G401.6 (cell line): ENCODE measurements around the gene PRAC2.
"Not testable (repeated sequence)": the region's sequence is repeated elsewhere in the genome, so short reads cannot be mapped to it uniquely, and the experiment has no call there.

Source experiments
- FAIRE-seq: peaks from 2 replicates; lab custom pipeline; 2012; peaks lifted over from hg19 to GRCh38; lab: Jason Lieb, UNC

Gene PRAC2

GRCh38 chr17:48722915-48723422 is at the start of gene PRAC2:
TSS of gene PRAC2 (plus strand) at chr17:48723185. CDS start at chr17:48724411, 1,226 bp downstream.
- peak; percentile 84 for FAIRE-seq

GRCh38 chr17:48676963-48677558 is 45.9 kb upstream of the PRAC2 start:
- FAIRE-seq = no peak

GRCh38 chr17:48678141-48678971 is 44.6 kb upstream of the PRAC2 start:
- peak; percentile 53 for FAIRE-seq

- FAIRE-seq = no peak
Observed at GRCh38 chr17:48679385-48680096, 43.4 kb upstream of the PRAC2 start.

- FAIRE-seq = no peak
Observed at GRCh38 chr17:48681609-48682008, 41.4 kb upstream of the PRAC2 start.

GRCh38 chr17:48690655-48691054 is 32.3 kb upstream of the PRAC2 start:
- FAIRE-seq = no peak

- no peak for FAIRE-seq
Observed at GRCh38 chr17:48692049-48692448, 30.9 kb upstream of the PRAC2 start.

- no peak for FAIRE-seq
Observed at GRCh38 chr17:48693178-48693577, 29.8 kb upstream of the PRAC2 start.

GRCh38 chr17:48701864-48702532 is 21.0 kb upstream of the PRAC2 start:
- no peak for FAIRE-seq

- no peak for FAIRE-seq
Observed at GRCh38 chr17:48704361-48705248, 18.4 kb upstream of the PRAC2 start.

GRCh38 chr17:48711128-48711527 is 11.9 kb upstream of the PRAC2 start:
- no peak for FAIRE-seq

- FAIRE-seq = peak; percentile 13
Observed at GRCh38 chr17:48715496-48716399, 7.2 kb upstream of the PRAC2 start.

GRCh38 chr17:48716549-48716948 is 6.4 kb upstream of the PRAC2 start:
- not testable (repeated sequence) for FAIRE-seq

- peak; percentile 39 for FAIRE-seq
Observed at GRCh38 chr17:48717367-48718226, 5.4 kb upstream of the PRAC2 start.

- FAIRE-seq = no peak
Observed at GRCh38 chr17:48718227-48718760, 4.7 kb upstream of the PRAC2 start.

- no peak for FAIRE-seq
Observed at GRCh38 chr17:48718761-48719641, 4.0 kb upstream of the PRAC2 start.

- no peak for FAIRE-seq
Observed at GRCh38 chr17:48719642-48720265, 3.2 kb upstream of the PRAC2 start.
